ENCODE data around the gene LGR4. TPM values are rescaled to one million over a fixed set of nuclear protein-coding genes. Genes with fewer than 3 reads are reported as not detected.

The LGR4 gene
- total and polyA plus RNA-seq, 9 of the 15 experiments (the other 6 are each of a cell fraction or from before 2014, with no cell fraction given), result 0.94 to 10.1 (median 5.8) TPM

DNA sequence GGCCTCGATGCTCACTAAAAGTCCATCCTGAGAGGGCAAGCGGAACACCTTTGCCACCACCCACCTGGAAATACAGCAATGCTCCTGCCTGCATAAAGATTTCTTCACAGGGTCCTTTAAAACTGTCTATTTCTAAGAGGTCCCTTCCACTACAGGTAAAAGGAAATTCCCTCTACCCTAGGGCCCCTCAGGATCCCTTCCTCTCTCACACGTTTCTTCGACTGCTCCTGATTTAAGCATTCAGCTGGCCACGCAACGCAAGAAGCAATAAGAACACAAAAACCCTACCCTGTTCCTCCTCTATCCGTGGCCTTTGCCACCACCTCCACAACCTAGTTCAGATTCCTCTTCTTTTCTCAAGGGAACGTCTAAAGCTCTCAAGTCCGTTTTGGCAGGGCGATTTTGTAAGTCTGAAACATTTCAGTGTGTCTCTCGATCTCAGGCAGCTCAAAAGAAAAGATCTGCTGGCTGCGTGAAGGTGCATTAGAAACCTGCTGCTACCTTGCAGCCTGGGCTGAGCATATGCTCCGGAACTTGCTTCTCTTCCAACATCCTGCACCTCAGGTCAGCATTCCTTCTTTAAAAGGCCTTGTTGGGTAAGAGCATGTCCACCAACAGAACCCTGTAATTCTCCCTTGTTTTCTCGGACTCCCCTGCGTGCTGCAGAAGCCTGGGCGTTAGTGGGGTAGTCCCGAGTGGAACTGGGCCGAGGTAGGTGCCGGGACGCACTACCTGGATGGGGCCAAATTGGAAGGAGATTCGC lies 1.6 kb downstream of the LGR4 start:
- CTCF ChIA-PET (ENCODE audit: low intra/inter-chr PET ratio), result no interaction called here
- intact Hi-C loops (cut with micrococcal nuclease), result loop anchor here (5.0 kb wide), 2 partner anchors 99 to 174 kb away; no protein-coding TSS in a partner anchor

More for the DNA sequence above, 1.6 kb downstream of the LGR4 start:
- peak overlapping the region; percentile 64 for H2AFZ ChIP-seq (ENCODE audit: low read depth, low read length)
- peak overlapping the region; percentile 76 for H3K4me3 ChIP-seq
- POLR2A ChIA-PET, result interaction anchor here (0.7 to 1.1 kb wide), 2 partner anchors 8 to 50 kb away, joined by 3 to 4 read pairs; no protein-coding TSS in a partner anchor
- H3K9me1 ChIP-seq (ENCODE audit: control insufficient read depth, insufficient read depth, low read length), result peaks cover 3% of the 10 kb centered on the region
- TF ChIP-seq SP1 (CRISPR knock-in tag; IDR thresholded peaks at IDR 0.05) (0 out of 2 replicates have a peak, but pooled peaks have one; percentile 39), KAT7 (CRISPR knock-in tag; IDR thresholded peaks at IDR 0.05; ENCODE audit: borderline replicate concordance) (peak; percentile 65; the same call in 1 of the 2 replicates), ATF1 (CRISPR knock-in tag; IDR thresholded peaks at IDR 0.05) (no peak), ATF1 (tag; IDR thresholded peaks at IDR 0.05) (no peak)
- TF ChIP-seq, protein P1, sequence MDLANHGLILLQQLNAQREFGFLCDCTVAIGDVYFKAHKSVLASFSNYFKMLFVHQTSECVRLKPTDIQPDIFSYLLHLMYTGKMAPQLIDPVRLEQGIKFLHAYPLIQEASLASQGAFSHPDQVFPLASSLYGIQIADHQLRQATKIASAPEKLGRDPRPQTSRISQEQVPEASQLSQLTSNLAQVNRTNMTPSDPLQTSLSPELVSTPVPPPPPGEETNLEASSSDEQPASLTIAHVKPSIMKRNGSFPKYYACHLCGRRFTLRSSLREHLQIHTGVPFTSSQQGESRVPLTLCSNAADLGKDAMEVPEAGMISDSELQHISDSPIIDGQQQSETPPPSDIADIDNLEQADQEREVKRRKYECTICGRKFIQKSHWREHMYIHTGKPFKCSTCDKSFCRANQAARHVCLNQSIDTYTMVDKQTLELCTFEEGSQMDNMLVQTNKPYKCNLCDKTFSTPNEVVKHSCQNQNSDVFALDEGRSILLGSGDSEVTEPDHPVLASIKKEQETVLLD (IDR thresholded peaks at IDR 0.05), result 0 out of 2 replicates have a peak, but pooled peaks have one; percentile 32
- DNase-seq (ENCODE audit: extremely low read depth in 1 of 4, low spot score in 3 of 4) (peak in 1 of 4 experiments; percentile 11), ATAC-seq (no peak; the same call in 2 of the 3 replicates), FAIRE-seq (peak; percentile 70)
- H3K9ac ChIP-seq (ENCODE audit: insufficient read depth in 1 of 2, low read depth in 2 of 2, low read length in 2 of 2), result peak overlapping the region; percentile 30 to 95
- BruUV-seq (replicated peaks), result TSS peak; percentile 43
- H3K27ac ChIP-seq (ENCODE audit: extremely low read depth, low read depth, low read length), result no peak overlapping the region
- H3K4me2 ChIP-seq (ENCODE audit: insufficient read depth, low read length), result peak overlapping the region; percentile 78
- WGBS (ENCODE audit: insufficient coverage, low coverage, missing lambda C conversion rate), result 63% methylated on average over 21 of the region's 21 CpGs
- no peaks in the 10 kb centered on the region for H3K36me3 ChIP-seq (ENCODE audit: control insufficient read depth, insufficient read depth, low read length)
- in situ Hi-C loops (cut with MboI), result no loop called here
- H3K9me3 ChIP-seq (replicated peaks; ENCODE audit: control insufficient read depth, insufficient read depth, low read depth, low read length), result no peaks in the 10 kb centered on the region
- no peaks in the 10 kb centered on the region for H3K27me3 ChIP-seq (ENCODE audit: control insufficient read depth in 2 of 2, insufficient read depth in 2 of 2, low read length in 2 of 2)
- peaks cover 13 to 22% of the 10 kb centered on the region in 2 experiments; a peak in 4 of 5 replicates for H3K4me1 ChIP-seq (replicated peaks in 1 of 2; ENCODE audit: control insufficient read depth in 2 of 2, insufficient read depth in 2 of 2, low read length in 2 of 2)
- peaks cover 23% of the 10 kb centered on the region for H3K79me2 ChIP-seq (ENCODE audit: control insufficient read depth, insufficient read depth, low read length)
- 0 out of 2 replicates have a peak, but pooled peaks cover 6% of the 10 kb centered on the region for H4K20me1 ChIP-seq (replicated peaks; ENCODE audit: control insufficient read depth, insufficient read depth, low read length)
